Esophagus squamous epithelium (tissue), 4 donors: ENCODE data around the gene ZNF263.

Source experiments
- POLR2A ChIP-seq, 4 donors: fragments of 450-650 bp; IDR thresholded peaks; one replicate each; pipeline ENCODE4 v1.6.1; 2017; ENCODE audit warnings: antibody characterized with exemption in 4 of 4, mild to moderate bottlenecking in 4 of 4, moderate library complexity in 3 of 4
- TF ChIP-seq, protein P1 (sequence below), 6 experiments: fragments of 450-650 bp in 4 of 6; fragments of 200-600 bp in 2 of 6; sonication (generic) in 2 of 6; IDR thresholded peaks; one replicate each; pipeline ENCODE4 v1.5.1; 2016 to 2019; ENCODE audit warnings: antibody characterized with exemption in 6 of 6, mild to moderate bottlenecking in 4 of 6, moderate library complexity in 4 of 6

DNA sequence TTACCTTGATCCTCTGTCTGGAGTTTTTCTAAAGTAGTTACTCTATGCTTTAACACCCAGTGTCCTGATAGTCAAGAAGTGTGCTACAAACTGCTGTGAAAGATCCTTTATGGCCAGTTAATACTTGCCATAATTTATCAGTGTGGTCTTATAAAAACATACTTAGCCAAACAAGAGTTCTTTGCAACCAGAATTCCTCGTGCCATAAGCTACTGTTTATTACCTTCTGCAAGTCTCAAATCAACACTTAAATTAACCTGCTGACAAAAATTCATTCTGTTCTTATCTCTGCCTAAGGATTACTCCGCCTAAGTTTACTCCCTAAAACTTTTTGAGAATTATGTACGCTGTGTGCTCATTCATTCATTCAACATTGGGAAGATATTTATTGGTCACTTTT is 44.8 kb downstream of the ZNF263 start:
- TF ChIP-seq, protein P1, sequence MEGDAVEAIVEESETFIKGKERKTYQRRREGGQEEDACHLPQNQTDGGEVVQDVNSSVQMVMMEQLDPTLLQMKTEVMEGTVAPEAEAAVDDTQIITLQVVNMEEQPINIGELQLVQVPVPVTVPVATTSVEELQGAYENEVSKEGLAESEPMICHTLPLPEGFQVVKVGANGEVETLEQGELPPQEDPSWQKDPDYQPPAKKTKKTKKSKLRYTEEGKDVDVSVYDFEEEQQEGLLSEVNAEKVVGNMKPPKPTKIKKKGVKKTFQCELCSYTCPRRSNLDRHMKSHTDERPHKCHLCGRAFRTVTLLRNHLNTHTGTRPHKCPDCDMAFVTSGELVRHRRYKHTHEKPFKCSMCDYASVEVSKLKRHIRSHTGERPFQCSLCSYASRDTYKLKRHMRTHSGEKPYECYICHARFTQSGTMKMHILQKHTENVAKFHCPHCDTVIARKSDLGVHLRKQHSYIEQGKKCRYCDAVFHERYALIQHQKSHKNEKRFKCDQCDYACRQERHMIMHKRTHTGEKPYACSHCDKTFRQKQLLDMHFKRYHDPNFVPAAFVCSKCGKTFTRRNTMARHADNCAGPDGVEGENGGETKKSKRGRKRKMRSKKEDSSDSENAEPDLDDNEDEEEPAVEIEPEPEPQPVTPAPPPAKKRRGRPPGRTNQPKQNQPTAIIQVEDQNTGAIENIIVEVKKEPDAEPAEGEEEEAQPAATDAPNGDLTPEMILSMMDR (IDR thresholded peaks at IDR 0.05): no peak
- TF ChIP-seq POLR2A (IDR thresholded peaks at IDR 0.05): no peak
